ENCODE measurements around the gene AGFG2.
"Not testable (repeated sequence)": the region's sequence is repeated elsewhere in the genome, so short reads cannot be mapped to it uniquely, and the experiment has no call there.

AGFG2 gene

GRCh38 chr7:100517305-100517704, 21.7 kb upstream of the AGFG2 start:
- Histone ChIP-seq H3K36me3 (no peaks in the 10 kb centered on the region), H3K4me1 (ENCODE audit: control insufficient read depth in 1 of 2, insufficient read depth in 1 of 2, low read depth in 1 of 2, low read length in 1 of 2) (no peaks in the 10 kb centered on the region), H3K4me3 (ENCODE audit: low read depth in 1 of 2, low read length in 1 of 2) (no peak overlapping the region), H3K27me3 (no peaks in the 10 kb centered on the region), H3K9me3 (no peaks in the 10 kb centered on the region), H3K27ac (no peak overlapping the region)
- TF ChIP-seq CTCF (IDR thresholded peaks at IDR 0.05), result no peak

GRCh38 chr7:100519580-100519979, 19.4 kb upstream of the AGFG2 start:
- Histone ChIP-seq H3K36me3 (no peaks in the 10 kb centered on the region), H3K4me1 (ENCODE audit: control insufficient read depth in 1 of 2, insufficient read depth in 1 of 2, low read depth in 1 of 2, low read length in 1 of 2) (no peaks in the 10 kb centered on the region)
- TF ChIP-seq CTCF (IDR thresholded peaks at IDR 0.05), result no peak

GRCh38 chr7:100520138-100520537, 18.9 kb upstream of the AGFG2 start:
- Histone ChIP-seq H3K27me3 (no peaks in the 10 kb centered on the region), H3K9me3 (no peaks in the 10 kb centered on the region), H3K4me3 (ENCODE audit: low read depth in 1 of 2, low read length in 1 of 2) (no peak overlapping the region), H3K4me1 (ENCODE audit: control insufficient read depth in 1 of 2, insufficient read depth in 1 of 2, low read depth in 1 of 2, low read length in 1 of 2) (no peaks in the 10 kb centered on the region), H3K27ac (no peak overlapping the region), H3K36me3 (no peaks in the 10 kb centered on the region)
- no peak for TF ChIP-seq CTCF (IDR thresholded peaks at IDR 0.05)

More at GRCh38 chr7:100519580-100519979, 19.4 kb upstream of the AGFG2 start:
- H3K27me3 ChIP-seq, result no peaks in the 10 kb centered on the region
- H3K9me3 ChIP-seq, result no peaks in the 10 kb centered on the region
- H3K4me3 ChIP-seq (ENCODE audit: low read depth in 1 of 2, low read length in 1 of 2), result no peak overlapping the region
- no peak overlapping the region for H3K27ac ChIP-seq

GRCh38 chr7:100521076-100521475, 17.9 kb upstream of the AGFG2 start:
- H3K36me3 ChIP-seq, result no peaks in the 10 kb centered on the region
- H3K27me3 ChIP-seq, result no peaks in the 10 kb centered on the region
- H3K9me3 ChIP-seq, result no peaks in the 10 kb centered on the region
- TF ChIP-seq CTCF (IDR thresholded peaks at IDR 0.05), result no peak
- no peaks in the 10 kb centered on the region for H3K4me1 ChIP-seq (ENCODE audit: control insufficient read depth in 1 of 2, insufficient read depth in 1 of 2, low read depth in 1 of 2, low read length in 1 of 2)
- H3K4me3 ChIP-seq (ENCODE audit: low read depth in 1 of 2, low read length in 1 of 2), result no peak overlapping the region
- no peak overlapping the region for H3K27ac ChIP-seq

- not testable (repeated sequence) for H3K4me1 ChIP-seq (ENCODE audit: control insufficient read depth in 1 of 2, insufficient read depth in 1 of 2, low read depth in 1 of 2, low read length in 1 of 2); H3K9me3 ChIP-seq; H3K4me3 ChIP-seq (ENCODE audit: low read depth in 1 of 2, low read length in 1 of 2); H3K36me3 ChIP-seq; H3K27me3 ChIP-seq; H3K27ac ChIP-seq
Observed at GRCh38 chr7:100521909-100522593, 17.0 kb upstream of the AGFG2 start.

- H3K27me3 ChIP-seq; H3K4me1 ChIP-seq (ENCODE audit: control insufficient read depth in 1 of 2, insufficient read depth in 1 of 2, low read depth in 1 of 2, low read length in 1 of 2); H3K36me3 ChIP-seq; H3K27ac ChIP-seq; H3K9me3 ChIP-seq; H3K4me3 ChIP-seq (ENCODE audit: low read depth in 1 of 2, low read length in 1 of 2): not testable (repeated sequence)
Observed at GRCh38 chr7:100523192-100523591, 15.8 kb upstream of the AGFG2 start.

- not testable (repeated sequence) for H3K27me3 ChIP-seq; H3K4me1 ChIP-seq (ENCODE audit: control insufficient read depth in 1 of 2, insufficient read depth in 1 of 2, low read depth in 1 of 2, low read length in 1 of 2); H3K4me3 ChIP-seq (ENCODE audit: low read depth in 1 of 2, low read length in 1 of 2); H3K27ac ChIP-seq; H3K9me3 ChIP-seq; H3K36me3 ChIP-seq
Observed at GRCh38 chr7:100528108-100528866, 10.7 kb upstream of the AGFG2 start.
